IMR-90 (cell line): Measurements from ENCODE around the gene GRID1. TPM values are rescaled to one million over a fixed set of nuclear protein-coding genes. Genes with fewer than 3 reads are reported as not detected.

Experiments used
- ATAC-seq: fragments of 200-7000 bp; cut with Tn5 transposase; 2 replicates; pipeline ENCODE4 v1.9.1; 2020; ENCODE audit warnings: low read depth, mild to moderate bottlenecking, moderate library complexity
- BruUV-seq: library from RNA; stranded (reverse); fragments of 400-500 nt; replicated peaks from 2 replicates; lab custom pipeline; 2021; lab: Mats Ljungman, UMichigan
- CTCF ChIA-PET: fragments of 300-600 bp; formaldehyde crosslinking; extraction: SDS; loops from one replicate; lab custom pipeline; 2021; ENCODE audit warnings: antibody characterized with exemption; lab: Yijun Ruan, JAX
- POLR2A ChIA-PET: fragments of 300-600 bp; sonication (Branson Sonifier 250); formaldehyde crosslinking; loops from one replicate; lab custom pipeline; 2022; ENCODE audit warnings: antibody characterized with exemption; ENCODE audit not compliant: unreplicated experiment; lab: Charles Lee
- DNase-seq: peaks from one replicate; pipeline ENCODE4 v3.0.0; 2013
- H2AFZ ChIP-seq: replicated peaks from 2 replicates; pipeline ENCODE3; 2013; ENCODE audit warnings: low read length, mild to moderate bottlenecking; ENCODE audit not compliant: poor library complexity
- H2AK5ac ChIP-seq: 2 replicates; pipeline ENCODE4 v1.6.1; 2013; ENCODE audit warnings: low read depth, low read length, inconsistent platforms
- H2AK9ac ChIP-seq: replicated peaks from 2 replicates; pipeline ENCODE3; 2013; ENCODE audit warnings: mild to moderate bottlenecking, low read depth, low read length, moderate library complexity; ENCODE audit not compliant: poor library complexity
- H2BK120ac ChIP-seq: 2 replicates; pipeline ENCODE4 v1.6.1; 2013; ENCODE audit warnings: low read depth, low read length, inconsistent platforms
- H2BK15ac ChIP-seq: 3 replicates; pipeline ENCODE4 v1.6.1; 2013; ENCODE audit warnings: low read depth, low read length, inconsistent platforms
- H2BK20ac ChIP-seq: 2 replicates; pipeline ENCODE4 v1.6.1; 2013; ENCODE audit warnings: low read depth, mild to moderate bottlenecking, inconsistent platforms, low read length, moderate library complexity
- H2BK5ac ChIP-seq: 2 replicates; pipeline ENCODE4 v1.6.1; 2013; ENCODE audit warnings: mild to moderate bottlenecking, low read depth, low read length, inconsistent platforms; ENCODE audit not compliant: poor library complexity, severe bottlenecking
- H3K14ac ChIP-seq: replicated peaks from 2 replicates; pipeline ENCODE4 v1.6.1; 2013; ENCODE audit warnings: low read depth, low read length, inconsistent platforms
- H3K18ac ChIP-seq: 2 replicates; pipeline ENCODE4 v1.6.1; 2013; ENCODE audit warnings: low read depth, low read length, control low read depth
- H3K23ac ChIP-seq: 2 replicates; pipeline ENCODE4 v1.6.1; 2013; ENCODE audit warnings: low read depth, low read length, inconsistent platforms
- H3K27ac ChIP-seq: 2 replicates; pipeline ENCODE4 v1.5.1; 2013; ENCODE audit warnings: mild to moderate bottlenecking, control low read depth, low read length; ENCODE audit not compliant: insufficient read depth
- H3K27me3 ChIP-seq: 2 replicates; pipeline ENCODE4 v1.6.1; 2013; ENCODE audit warnings: low read length; ENCODE audit not compliant: control insufficient read depth, insufficient read depth
- H3K36me3 ChIP-seq: 2 replicates; pipeline ENCODE4 v1.6.1; 2013; ENCODE audit warnings: low read length, mixed read lengths; ENCODE audit not compliant: control insufficient read depth, insufficient read depth
- H3K4ac ChIP-seq: 2 replicates; pipeline ENCODE4 v1.6.1; 2013; ENCODE audit warnings: low read depth, low read length, inconsistent platforms
- H3K4me1 ChIP-seq: 2 replicates; pipeline ENCODE4 v1.6.1; 2013; ENCODE audit warnings: low read length, mixed read lengths; ENCODE audit not compliant: control insufficient read depth, insufficient read depth
- H3K4me2 ChIP-seq: 2 replicates; pipeline ENCODE4 v1.6.1; 2013; ENCODE audit warnings: low read depth, mild to moderate bottlenecking, control low read depth, low read length, moderate library complexity
- H3K4me3 ChIP-seq: 2 replicates; pipeline ENCODE4 v1.5.1; 2013; ENCODE audit warnings: low read depth, mild to moderate bottlenecking, control low read depth, low read length, moderate library complexity; ENCODE audit not compliant: insufficient read depth
- H3K56ac ChIP-seq: 2 replicates; pipeline ENCODE4 v1.6.1; 2013; ENCODE audit warnings: low read length, inconsistent platforms; ENCODE audit not compliant: insufficient read depth; ENCODE audit errors: extremely low read depth
- H3K79me1 ChIP-seq, 2 experiments: 2 replicates each; pipeline ENCODE4 v1.6.1; 2013; ENCODE audit warnings: low read length in 2 of 2, inconsistent platforms in 1 of 2, low read depth in 1 of 2
- H3K9ac ChIP-seq: 2 replicates; pipeline ENCODE4 v1.6.1; 2013; ENCODE audit warnings: low read depth, low read length, control low read depth
- H3K9me1 ChIP-seq: 2 replicates; pipeline ENCODE4 v1.6.1; 2013; ENCODE audit warnings: low read length, inconsistent platforms; ENCODE audit not compliant: insufficient read depth
- H3K9me3 ChIP-seq: 2 replicates; pipeline ENCODE4 v1.6.1; 2013; ENCODE audit warnings: low read length; ENCODE audit not compliant: control insufficient read depth, insufficient read depth
- H4K20me1 ChIP-seq: 2 replicates; pipeline ENCODE4 v1.6.1; 2013; ENCODE audit warnings: low read length, inconsistent platforms; ENCODE audit not compliant: insufficient read depth
- H4K5ac ChIP-seq: 2 replicates; pipeline ENCODE4 v1.6.1; 2013; ENCODE audit warnings: mild to moderate bottlenecking, low read depth, low read length, control low read depth
- H4K8ac ChIP-seq, 2 experiments: 2 replicates each; pipeline ENCODE4 v1.6.1; 2013; ENCODE audit warnings: low read depth in 2 of 2, low read length in 2 of 2, control low read depth in 1 of 2, inconsistent platforms in 1 of 2
- H4K91ac ChIP-seq: 2 replicates; pipeline ENCODE4 v1.6.1; 2013; ENCODE audit warnings: low read depth, low read length, inconsistent platforms; ENCODE audit not compliant: insufficient read depth
- BHLHE40 ChIP-seq: fragments of 150-350 bp; IDR thresholded peaks from 2 replicates; pipeline ENCODE4 v1.6.1; 2016; ENCODE audit warnings: mild to moderate bottlenecking, low read depth, low read length
- CEBPB ChIP-seq: IDR thresholded peaks from 2 replicates; pipeline ENCODE4 v1.6.1; 2012; ENCODE audit warnings: low read depth, low read length, improper control_type of control experiment
- CHD1 ChIP-seq: IDR thresholded peaks from 2 replicates; pipeline ENCODE4 v1.6.1; 2012; ENCODE audit warnings: low read depth, low read length, improper control_type of control experiment
- FOS ChIP-seq: fragments of 150-350 bp; IDR thresholded peaks from 2 replicates; pipeline ENCODE4 v1.6.1; 2016; ENCODE audit warnings: low read depth, low read length
- MAFK ChIP-seq: IDR thresholded peaks from 2 replicates; pipeline ENCODE4 v1.6.1; 2012; ENCODE audit warnings: low read depth, low read length, improper control_type of control experiment
- MAZ ChIP-seq: IDR thresholded peaks from 2 replicates; pipeline ENCODE4 v1.6.1; 2012; ENCODE audit warnings: low read depth, mild to moderate bottlenecking, low read length, improper control_type of control experiment, moderate library complexity, borderline replicate concordance
- MXI1 ChIP-seq: IDR thresholded peaks from 2 replicates; pipeline ENCODE4 v1.6.1; 2012; ENCODE audit warnings: low read depth, mild to moderate bottlenecking, low read length, moderate library complexity, borderline replicate concordance
- NFE2L2 ChIP-seq: fragments of 150-350 bp; IDR thresholded peaks from 2 replicates; pipeline ENCODE4 v1.6.1; 2016; ENCODE audit warnings: low read depth, mild to moderate bottlenecking, low read length
- POLR2A ChIP-seq: IDR thresholded peaks from 2 replicates; pipeline ENCODE4 v1.6.1; 2012; ENCODE audit warnings: mild to moderate bottlenecking, low read depth, low read length
- RAD21 ChIP-seq: IDR thresholded peaks from 2 replicates; pipeline ENCODE4 v1.6.1; 2012; ENCODE audit warnings: low read length, improper control_type of control experiment
- RCOR1 ChIP-seq: IDR thresholded peaks from 2 replicates; pipeline ENCODE4 v1.6.1; 2012; ENCODE audit warnings: mild to moderate bottlenecking, low read length, improper control_type of control experiment; ENCODE audit not compliant: insufficient replicate concordance
- RFX5 ChIP-seq: IDR thresholded peaks from 2 replicates; pipeline ENCODE4 v1.8.0; 2012; ENCODE audit warnings: low read depth, mild to moderate bottlenecking, low read length, moderate library complexity
- SMC3 ChIP-seq: fragments of 150-350 bp; IDR thresholded peaks from 2 replicates; pipeline ENCODE4 v1.6.1; 2016; ENCODE audit warnings: low read depth, mild to moderate bottlenecking, antibody characterized with exemption, low read length, moderate library complexity
- WGBS, 2 experiments: methylation state at CpG; one replicate each; pipeline versions ENCODE4 v1.1.5 to v1.1.7; 2013; ENCODE audit warnings: missing lambda C conversion rate in 2 of 2; ENCODE audit not compliant: insufficient read length in 1 of 2; ENCODE audit errors: extremely low coverage in 2 of 2; 5-methylcytosine and 5-hydroxymethylcytosine counted together
- dilution Hi-C: fragments of 300-500 bp; cut with HindIII; formaldehyde crosslinking; loops from one replicate; pipeline ENCODE4 v1.14.3; 2018; ENCODE audit warnings: low sequenced_read_pairs; ENCODE audit not compliant: unreplicated experiment
- in situ Hi-C: fragments of 300-500 bp; cut with MboI; formaldehyde crosslinking; loops from 3 replicates; pipeline ENCODE4 v1.14.3; 2019; ENCODE audit warnings: low sequenced_read_pairs, inconsistent platforms, mixed read lengths
- intact Hi-C: fragments of 100-400 bp; cut with micrococcal nuclease; formaldehyde crosslinking; loops from 2 replicates; pipeline ENCODE4 v1.10.0; 2022
- polyA plus RNA-seq, 3 experiments: library from polyadenylated mRNA; depleted of rRNA; stranded (reverse); fragments of >200 nt; gene quantifications; 2 replicates each; pipeline ENCODE4 v1.2.3, GENCODE V29; 2012; ENCODE audit warnings: low replicate concordance in 1 of 3
- total RNA-seq: library from RNA; depleted of rRNA; stranded (reverse); fragments of >200 nt; gene quantifications from 2 replicates; pipeline ENCODE4 v1.2.3, GENCODE V29; 2012
- TF ChIP-seq, protein P1 (sequence below): fragments of 150-350 bp; IDR thresholded peaks from 2 replicates; pipeline ENCODE4 v1.6.1; 2016; ENCODE audit warnings: low read depth, mild to moderate bottlenecking, low read length, moderate library complexity, borderline replicate concordance
- TF ChIP-seq, protein P2 (sequence below): fragments of 150-350 bp; IDR thresholded peaks from 2 replicates; pipeline ENCODE4 v1.6.1; 2017; ENCODE audit warnings: mild to moderate bottlenecking, antibody characterized with exemption, low read length, low read depth
- TF ChIP-seq, protein P3 (sequence below): conservative IDR thresholded peaks from 2 replicates; pipeline ENCODE4 v1.5.1; 2012; ENCODE audit warnings: mild to moderate bottlenecking, low read depth, low read length, improper control_type of control experiment

The GRID1 gene
- total and polyA plus RNA-seq, 2 of the 4 experiments (the other 2 are of a cell fraction): not detected

DNA sequence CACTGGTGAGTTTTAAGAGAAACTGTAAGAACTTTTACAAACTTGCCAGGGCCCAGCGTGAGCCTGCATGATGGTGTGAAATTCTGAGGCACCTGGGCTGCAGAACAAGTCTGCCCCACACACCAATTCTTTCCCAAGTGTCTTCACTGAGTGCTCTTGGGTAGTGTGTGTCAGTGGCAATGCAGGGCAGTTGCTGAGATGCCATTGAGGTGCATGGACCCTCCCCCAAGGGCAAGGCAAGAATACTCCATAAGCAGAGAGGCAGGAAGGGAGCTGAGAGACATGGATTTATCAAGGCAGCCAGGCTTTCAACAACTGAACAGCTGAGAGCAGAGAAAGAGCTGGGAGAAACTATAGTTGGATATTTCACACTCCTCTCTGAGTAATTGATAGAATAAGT is 801.2 kb downstream of the GRID1 start:
- Histone ChIP-seq H3K4me3 (no peak overlapping the region), H2AFZ (no peak overlapping the region), H3K9ac (no peak overlapping the region), H2BK5ac (no peak overlapping the region), H3K9me3 (peaks cover 5% of the 10 kb centered on the region; the same call in 1 of the 2 replicates), H3K79me1 (no peaks in the 10 kb centered on the region), H3K36me3 (no peaks in the 10 kb centered on the region), H3K9me1 (no peaks in the 10 kb centered on the region), H3K56ac (no peak overlapping the region), H3K27ac (no peak overlapping the region), H2BK15ac (no peak overlapping the region), H4K5ac (no peak overlapping the region), H4K20me1 (no peaks in the 10 kb centered on the region), H2AK5ac (no peak overlapping the region), H2BK20ac (no peak overlapping the region), H3K27me3 (no peaks in the 10 kb centered on the region), H4K91ac (no peak overlapping the region), H3K14ac (no peak overlapping the region), H3K4ac (no peak overlapping the region), H3K4me1 (no peaks in the 10 kb centered on the region), H2BK120ac (no peak overlapping the region), H2AK9ac (no peak overlapping the region), H3K23ac (no peak overlapping the region), H4K8ac (no peak overlapping the region), H3K4me2 (no peak overlapping the region), H3K18ac (no peak overlapping the region)
- ChIA-PET CTCF (no interaction called here), POLR2A (no interaction called here)
- dilution Hi-C loops (no loop called here), in situ Hi-C loops (no loop called here), intact Hi-C loops (no loop called here)
- no TSS peak for BruUV-seq
- DNase-seq (no peak), ATAC-seq (no peak)
- TF ChIP-seq SMC3 (no peak), RAD21 (no peak), FOS (no peak), RCOR1 (no peak), CHD1 (no peak), RFX5 (no peak), CEBPB (no peak), POLR2A (no peak), MAZ (no peak), NFE2L2 (no peak), MAFK (no peak), MXI1 (no peak), BHLHE40 (no peak)
- TF ChIP-seq, protein P1, sequence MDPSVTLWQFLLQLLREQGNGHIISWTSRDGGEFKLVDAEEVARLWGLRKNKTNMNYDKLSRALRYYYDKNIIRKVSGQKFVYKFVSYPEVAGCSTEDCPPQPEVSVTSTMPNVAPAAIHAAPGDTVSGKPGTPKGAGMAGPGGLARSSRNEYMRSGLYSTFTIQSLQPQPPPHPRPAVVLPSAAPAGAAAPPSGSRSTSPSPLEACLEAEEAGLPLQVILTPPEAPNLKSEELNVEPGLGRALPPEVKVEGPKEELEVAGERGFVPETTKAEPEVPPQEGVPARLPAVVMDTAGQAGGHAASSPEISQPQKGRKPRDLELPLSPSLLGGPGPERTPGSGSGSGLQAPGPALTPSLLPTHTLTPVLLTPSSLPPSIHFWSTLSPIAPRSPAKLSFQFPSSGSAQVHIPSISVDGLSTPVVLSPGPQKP: no peak
- TF ChIP-seq, protein P2, sequence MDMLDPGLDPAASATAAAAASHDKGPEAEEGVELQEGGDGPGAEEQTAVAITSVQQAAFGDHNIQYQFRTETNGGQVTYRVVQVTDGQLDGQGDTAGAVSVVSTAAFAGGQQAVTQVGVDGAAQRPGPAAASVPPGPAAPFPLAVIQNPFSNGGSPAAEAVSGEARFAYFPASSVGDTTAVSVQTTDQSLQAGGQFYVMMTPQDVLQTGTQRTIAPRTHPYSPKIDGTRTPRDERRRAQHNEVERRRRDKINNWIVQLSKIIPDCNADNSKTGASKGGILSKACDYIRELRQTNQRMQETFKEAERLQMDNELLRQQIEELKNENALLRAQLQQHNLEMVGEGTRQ: no peak
- TF ChIP-seq, protein P3, sequence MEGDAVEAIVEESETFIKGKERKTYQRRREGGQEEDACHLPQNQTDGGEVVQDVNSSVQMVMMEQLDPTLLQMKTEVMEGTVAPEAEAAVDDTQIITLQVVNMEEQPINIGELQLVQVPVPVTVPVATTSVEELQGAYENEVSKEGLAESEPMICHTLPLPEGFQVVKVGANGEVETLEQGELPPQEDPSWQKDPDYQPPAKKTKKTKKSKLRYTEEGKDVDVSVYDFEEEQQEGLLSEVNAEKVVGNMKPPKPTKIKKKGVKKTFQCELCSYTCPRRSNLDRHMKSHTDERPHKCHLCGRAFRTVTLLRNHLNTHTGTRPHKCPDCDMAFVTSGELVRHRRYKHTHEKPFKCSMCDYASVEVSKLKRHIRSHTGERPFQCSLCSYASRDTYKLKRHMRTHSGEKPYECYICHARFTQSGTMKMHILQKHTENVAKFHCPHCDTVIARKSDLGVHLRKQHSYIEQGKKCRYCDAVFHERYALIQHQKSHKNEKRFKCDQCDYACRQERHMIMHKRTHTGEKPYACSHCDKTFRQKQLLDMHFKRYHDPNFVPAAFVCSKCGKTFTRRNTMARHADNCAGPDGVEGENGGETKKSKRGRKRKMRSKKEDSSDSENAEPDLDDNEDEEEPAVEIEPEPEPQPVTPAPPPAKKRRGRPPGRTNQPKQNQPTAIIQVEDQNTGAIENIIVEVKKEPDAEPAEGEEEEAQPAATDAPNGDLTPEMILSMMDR: no peak
- WGBS, 2 experiments: no CpG with 5 or more reads among the region's 1 CpG
